Renal cortex interstitium (tissue), 11 donors: ENCODE data around the gene PITPNC1. TPM values are rescaled to one million over a fixed set of nuclear protein-coding genes. Genes with fewer than 3 reads are reported as not detected.

Experiments used
- DNase-seq, 11 donors: peaks; one replicate each; pipeline ENCODE4 v3.0.0-alpha.2; 2013; ENCODE audit warnings: low read depth in 9 of 11, low spot score in 4 of 11; ENCODE audit errors: extremely low read depth in 1 of 11
- polyA plus RNA-seq, 3 donors: library from polyadenylated mRNA; unstranded; fragments of 120-200 nt; gene quantifications; one replicate each; pipeline ENCODE4 v1.2.1, GENCODE V29; 2013; ENCODE audit not compliant: insufficient read length in 3 of 3

The PITPNC1 gene
- polyA plus RNA-seq, 3 donors: 19.9 to 26.1 (median 23.7) TPM

DNA sequence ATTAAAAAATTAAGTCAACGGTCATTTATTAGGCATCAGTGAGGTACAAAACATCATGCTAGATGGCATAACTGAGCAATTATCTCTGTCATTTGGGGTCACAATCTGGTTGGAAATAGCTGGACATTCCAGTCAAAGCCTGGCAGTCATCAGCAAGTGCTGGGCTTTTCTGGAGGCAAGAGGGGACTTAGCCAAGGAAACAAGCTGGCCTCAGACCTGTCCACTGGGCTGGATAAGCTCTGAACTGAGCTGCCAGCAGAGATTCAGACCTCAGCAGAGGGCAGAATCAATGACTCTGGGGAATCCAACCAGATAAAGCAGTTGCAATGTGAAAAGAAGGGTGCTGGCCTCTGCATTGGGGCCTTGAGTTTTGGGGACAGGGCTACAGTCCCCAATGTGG, 178.8 kb downstream of the PITPNC1 start:
- DNase-seq: no peak

DNA sequence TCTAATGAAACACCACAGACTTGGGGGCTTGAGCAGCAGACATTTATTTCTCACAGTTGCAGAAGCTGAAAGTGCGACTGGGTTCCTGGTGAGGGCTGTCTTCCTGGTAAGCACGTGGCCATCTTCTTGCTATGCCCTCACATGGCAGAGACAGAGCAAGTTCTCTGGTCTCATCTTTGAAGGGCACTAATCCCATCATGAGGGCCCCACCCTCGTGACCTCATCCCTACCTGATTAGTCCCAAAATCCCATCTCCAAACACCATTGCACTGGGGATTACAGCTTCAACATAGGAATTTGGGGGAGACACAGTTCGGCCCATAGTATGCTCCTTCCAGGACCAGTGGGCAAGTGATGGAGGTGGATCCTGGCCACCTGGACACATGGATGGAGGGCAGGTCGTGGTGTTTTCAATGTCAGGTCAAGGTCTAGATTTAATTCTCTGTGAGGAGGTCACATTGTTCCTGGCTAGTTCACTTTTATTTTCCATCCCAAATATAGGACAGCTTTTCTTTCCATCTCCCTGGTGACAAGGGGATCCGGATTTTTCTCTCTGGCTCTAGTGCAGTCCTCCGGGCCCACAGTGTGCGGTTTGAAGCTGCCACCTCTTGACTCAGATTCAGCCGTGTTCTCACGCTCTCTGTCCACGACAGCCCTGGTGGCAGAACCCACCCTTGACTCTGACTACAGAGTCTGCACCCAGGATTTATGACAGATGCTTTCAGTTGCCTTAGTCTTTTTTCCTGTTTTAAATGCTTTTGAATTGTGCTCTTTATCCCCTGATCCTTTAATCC, 180.2 kb downstream of the PITPNC1 start:
- no peak for DNase-seq

DNA sequence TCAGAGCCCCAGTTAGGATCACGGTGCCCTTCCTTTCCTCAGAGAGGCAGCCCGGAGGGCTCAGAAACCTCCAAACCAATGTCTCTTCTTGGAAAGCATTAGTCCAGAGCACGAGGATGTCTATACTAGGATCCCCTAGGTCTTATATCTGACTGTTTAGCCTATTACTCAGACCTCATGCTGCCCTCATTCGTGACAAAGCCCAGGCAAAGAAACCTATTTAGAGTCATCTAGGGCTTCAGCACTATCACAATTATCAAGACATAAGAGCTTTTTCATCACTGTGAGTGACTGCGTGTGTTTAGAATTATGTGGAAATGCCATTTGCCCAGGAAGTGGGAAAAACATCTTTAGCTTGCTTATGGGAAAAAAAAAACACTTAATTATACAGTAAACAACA, 180.8 kb downstream of the PITPNC1 start:
- no peak for DNase-seq

DNA sequence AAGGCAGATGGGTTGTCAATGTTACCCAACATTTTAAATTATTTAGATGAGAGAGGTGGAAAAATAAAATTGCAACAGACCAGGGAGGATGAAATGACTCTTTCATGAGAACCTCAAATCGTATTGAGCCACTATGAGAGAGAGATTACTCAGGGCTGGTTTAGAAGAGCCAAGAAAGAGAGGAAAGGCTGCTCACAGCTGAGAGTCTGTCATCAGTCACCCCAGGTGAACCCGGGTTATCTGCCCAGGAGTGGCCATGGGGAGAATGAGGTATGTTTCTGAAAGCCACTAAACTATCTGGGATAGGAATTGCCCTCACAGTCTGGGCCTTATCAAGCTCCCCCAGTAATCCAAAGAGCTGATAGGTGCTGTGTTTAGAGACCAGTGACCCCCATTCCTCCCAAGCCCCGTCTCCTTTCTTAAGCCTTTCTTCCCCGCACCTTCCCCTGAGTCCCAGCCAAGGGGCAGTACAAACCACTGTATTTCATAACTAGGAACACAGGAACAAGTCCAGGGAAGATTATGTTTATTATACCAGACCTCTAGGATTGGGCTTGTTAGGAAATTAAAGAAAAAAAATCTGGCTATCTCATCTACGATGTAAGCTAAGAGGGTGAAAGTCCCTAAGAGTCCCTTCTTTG, 181.8 kb downstream of the PITPNC1 start:
- DNase-seq: no peak

DNA sequence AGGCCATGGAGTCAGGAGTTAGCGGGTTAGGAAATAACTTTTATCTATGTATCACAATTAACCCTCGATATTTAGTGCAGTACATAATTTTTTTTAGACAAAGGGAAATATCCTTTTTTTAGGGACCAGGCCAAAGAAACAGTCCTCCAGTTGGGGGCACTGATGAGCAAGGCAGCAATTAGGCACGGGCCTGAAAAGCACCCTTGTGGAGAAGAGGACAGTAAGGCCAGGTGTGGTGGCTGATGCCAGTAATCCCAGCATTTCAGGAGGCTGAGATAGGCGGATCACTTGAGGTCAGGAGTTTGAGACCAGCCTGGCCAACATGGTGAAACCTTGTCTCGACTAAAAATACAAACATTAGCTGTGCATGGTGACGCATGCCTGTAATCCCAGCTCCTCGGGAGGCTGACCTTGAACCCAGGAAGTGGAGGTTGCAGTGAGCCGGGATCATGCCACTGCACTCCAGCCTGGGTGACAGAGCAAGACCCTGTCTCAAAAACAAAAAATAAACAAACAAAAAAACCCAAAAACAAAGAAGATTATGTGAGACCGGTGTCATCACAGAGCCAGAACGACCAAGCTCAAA, 182.4 kb downstream of the PITPNC1 start:
- no peak for DNase-seq

DNA sequence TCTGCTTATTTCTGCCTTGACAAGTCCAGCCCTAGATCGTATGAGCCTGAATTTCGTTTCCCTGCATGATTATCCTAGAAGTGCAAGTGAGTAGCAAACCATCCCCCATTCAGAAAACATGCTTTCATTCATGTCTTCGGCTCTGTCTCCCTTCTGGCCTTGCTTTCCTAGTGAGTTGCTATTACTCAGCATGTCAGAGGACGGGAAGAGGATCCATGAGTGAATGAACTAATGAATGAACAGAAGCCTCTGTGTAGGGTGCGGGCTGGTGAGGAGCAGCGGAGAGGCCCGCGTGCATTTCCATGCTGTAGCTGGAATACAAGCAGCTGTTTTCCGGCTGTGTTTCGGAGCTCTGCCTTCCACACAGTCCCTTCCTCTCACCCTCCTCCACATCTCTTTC, 184.9 kb downstream of the PITPNC1 start:
- no peak for DNase-seq

DNA sequence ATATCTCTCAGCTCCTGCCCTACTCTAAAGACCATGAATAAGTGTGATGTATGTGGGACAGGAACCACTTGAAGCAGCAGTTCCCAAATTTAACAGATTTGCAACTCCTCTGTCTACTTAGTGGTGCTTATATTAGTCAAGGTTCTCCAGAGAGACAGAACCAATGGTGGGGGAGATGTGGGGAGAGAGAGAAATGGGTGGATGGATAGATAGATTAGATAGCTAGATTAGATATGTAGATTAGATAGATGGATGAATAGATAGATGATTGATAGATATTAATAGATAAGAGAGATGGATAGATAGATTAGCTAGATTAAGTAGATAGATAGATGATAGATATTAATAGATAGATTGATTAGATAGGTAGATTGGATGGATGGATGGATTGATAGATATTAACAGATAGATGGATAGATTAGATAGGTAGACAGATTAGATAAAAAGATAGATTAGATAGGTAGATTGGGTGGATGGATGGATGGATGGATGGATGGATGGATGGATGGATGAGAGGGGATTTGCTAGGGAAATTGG, 186.7 kb downstream of the PITPNC1 start:
- no peak for DNase-seq

DNA sequence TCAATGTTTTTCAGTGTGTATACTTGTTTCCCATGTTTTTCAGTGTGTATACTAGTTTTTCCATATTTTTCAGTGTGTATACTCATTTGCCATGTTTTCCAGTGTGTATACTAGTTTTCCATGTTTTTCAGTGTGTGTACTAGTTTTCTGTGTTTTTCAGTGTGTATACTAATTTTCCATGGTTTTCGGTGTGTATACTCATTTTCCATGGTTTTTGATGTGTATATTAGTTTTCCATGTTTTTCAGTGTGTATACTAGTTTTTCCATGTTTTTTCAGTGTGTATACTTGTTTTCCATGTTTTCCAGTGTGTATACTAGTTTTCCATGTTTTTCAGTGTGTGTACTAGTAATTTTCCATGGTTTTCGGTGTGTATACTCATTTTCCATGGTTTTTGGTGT, 188.0 kb downstream of the PITPNC1 start:
- DNase-seq: no peak

DNA sequence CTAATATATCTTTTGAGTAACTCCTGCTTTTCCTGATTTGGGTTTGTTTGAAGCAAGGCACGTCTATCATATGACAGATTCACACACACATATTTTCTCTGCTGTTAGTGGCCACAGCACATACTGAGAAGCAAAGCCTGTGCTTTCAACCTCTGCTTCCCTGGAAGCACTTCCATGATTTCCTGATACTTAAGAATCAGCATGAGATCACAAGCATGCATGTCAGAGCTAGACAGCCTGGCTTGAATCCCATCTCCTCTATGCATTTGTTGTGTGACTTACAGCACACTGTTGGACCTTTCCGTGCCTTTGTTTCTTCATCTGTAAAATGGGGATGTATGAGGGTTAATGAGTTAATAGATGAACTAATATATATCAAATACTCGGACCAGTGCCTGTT, 189.6 kb downstream of the PITPNC1 start:
- DNase-seq: no peak

DNA sequence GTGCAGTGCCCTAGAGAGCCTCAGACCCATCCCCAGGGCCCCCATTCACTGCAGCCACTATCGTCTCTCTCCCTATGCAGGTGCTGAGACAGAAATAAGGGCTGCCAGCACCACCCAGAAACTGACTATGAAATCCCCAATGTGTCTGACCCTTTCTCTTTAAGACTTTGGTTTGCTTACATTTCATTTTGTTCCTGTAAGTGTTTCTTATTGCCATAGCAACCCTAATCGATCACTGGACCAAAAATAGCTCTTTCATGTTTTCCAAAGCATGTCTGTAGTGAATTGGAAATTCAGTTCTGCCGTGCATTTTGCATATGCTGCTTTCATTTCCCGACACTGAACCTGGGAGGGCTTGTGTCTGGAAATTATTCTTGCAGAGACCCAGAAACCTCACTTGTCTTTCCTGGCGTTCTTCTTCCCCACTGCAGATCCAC, 192.0 kb downstream of the PITPNC1 start:
- no peak for DNase-seq

DNA sequence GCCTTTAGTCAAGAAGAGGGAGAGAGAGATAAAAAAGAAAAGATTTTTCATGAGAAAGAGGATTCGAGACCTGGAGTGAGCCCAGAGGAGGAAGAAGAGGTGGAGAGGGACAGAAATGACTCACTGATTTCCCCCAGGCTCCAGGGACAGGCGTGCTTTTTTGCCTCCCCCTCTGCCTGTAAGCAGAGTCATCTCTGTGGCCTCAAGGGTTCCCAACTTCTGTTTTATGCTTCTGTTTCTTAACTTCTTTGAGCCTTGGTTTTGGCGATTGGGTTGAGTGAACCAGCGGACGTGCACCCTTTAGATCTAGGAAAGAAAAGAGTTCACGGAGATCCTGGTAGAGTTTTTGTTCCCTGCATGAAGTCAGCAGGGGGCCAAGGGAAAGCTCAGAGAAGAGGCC, 192.8 kb downstream of the PITPNC1 start:
- DNase-seq: no peak

DNA sequence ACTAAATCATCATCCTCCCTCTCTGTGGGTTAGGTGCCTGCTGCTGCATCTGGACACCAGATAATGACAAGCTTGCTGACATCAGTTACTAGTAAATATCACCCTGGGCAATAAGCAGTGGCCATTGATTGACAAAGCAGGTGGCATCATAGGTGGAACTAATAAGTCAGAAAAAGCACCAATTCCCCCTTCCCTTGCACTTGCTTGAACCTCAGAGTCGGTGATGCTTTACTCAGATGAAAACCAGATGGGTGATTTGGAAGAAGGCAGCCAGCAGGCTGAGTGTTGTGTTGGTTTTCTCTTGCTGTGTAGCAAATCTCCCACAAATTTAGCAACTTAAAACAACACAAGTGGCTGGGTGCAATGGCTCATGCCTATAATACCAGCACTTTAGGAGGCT, 193.7 kb downstream of the PITPNC1 start:
- DNase-seq: no peak

DNA sequence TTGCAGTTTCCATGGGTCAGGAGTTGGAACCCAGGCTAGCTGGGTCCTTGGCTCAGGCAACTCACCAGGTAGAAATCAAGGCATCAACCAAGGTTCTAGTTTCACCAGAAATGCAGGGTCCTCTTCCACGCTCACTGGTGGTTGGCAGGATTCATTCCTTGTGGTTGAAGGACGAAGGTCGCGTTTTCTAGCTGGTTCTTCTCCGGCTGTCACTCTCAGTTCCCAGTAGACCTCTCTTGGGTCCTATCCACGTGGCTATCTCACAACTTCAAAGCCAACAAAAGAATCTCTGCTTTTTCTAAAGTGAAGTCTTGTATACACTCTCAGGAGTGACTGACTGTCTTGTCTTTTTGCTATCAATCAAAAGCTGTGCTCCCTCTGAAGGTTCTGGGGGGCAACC, 194.4 kb downstream of the PITPNC1 start:
- DNase-seq: no peak

DNA sequence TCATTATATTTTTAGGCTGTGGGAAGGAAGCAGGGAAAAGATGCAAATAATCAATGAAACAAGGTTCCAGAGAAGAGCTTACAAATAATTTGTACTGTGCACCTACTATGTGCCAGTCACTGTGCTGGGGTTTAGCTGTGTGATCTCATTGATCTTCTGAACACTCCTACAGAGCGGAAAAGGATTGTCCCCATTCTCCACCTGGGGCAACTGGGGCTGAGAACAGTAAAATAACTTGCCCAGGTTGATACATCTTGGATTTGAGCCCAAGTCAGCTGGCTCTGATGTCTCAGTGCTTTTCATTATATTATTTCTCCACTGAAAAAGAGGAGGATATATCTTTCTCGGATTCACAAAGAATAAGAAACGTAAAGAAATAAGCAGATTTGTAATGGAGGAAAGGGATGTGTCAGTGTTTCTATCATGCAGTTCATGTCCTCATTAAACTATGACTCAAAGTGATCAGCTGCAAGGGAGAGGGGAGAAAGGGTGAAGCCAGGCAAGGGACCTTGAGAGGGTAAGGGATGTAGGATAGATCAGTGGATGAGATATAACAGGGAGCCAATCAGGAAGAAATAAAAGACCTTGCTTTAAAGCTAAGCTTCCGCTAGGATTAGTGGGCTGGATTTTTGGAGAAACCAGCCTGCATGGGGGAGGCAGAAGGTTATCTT, 197.0 kb downstream of the PITPNC1 start:
- no peak for DNase-seq

DNA sequence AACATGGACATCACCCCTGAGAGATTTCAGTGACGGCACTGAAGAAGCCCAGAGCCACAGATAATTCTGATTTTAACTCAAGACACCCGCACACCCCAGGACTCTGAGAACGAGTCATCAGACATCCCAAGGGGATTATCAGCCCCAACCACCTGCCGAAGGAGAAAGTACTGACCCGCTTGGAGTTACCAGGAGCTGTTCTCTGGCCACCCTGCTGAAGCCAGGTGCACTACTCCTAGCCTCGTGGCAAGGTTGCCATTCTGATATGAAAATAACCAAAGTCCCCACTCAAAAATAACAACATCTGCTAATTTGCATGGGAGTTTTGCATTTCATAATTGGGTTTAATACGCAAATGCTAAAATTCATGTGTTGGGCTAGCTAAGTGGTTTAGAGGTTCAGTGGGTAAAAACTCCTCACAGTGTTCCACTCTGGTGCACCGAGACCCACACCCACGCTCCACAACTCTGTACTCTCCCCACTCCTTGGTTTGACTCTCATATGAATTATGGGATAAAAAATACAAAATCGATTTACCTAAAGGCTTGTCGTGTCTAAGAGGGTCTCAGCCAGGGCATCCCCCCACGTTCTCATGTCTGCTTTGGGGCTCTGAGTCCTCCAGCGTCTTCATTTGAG, 197.7 kb downstream of the PITPNC1 start:
- DNase-seq: no peak

DNA sequence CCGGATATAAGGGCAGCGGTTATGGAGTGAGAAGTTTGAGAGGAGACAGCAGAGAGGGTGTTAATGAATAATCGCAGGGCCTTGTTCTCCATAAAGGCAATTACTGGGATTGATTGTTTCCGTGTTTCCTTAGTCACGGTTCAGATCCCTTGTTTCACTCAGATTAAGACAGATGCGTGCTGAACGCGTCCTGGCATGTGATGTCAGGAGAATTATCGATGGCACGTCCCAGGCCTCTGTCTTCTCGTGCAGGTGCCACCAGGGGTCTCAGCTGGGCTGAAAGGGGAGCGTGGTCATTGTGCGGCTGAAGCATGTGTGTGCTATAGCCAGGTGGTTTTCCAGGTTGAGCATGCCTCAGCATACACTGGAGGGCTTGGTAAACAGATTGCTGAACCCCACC, 198.2 kb downstream of the PITPNC1 start:
- DNase-seq: peak in 6 of 11 donors; percentile 31 to 62 (median 52)

DNA sequence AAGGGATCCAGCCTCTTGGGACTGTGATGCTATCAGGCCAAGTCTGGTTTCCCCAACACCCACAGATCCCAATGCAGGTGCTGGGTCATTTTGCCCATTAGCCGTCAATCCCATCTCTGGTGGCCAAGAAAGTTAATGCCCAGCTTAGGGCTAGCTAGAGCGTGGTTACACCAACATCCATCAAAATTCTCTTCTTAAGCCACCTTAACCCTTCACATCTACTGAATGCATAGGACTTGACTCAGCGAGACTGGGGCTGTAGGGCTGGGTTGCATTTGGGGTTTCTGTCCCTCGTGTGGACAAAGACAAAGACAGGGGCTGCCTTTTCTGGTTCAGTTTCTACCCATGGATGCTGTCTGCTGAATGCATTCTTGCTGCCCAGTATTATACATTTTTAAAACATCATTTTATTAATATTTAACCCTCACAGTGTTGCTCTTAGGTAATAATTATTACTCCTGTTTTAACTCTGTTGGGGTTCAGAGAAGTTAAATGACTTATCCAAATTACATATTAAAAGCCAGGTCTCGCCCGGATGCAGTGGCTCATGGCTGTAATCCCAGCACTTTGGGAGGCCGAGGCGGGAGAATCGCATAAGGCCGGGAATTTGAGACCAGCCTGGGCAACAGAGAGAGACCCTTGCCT, 199.5 kb downstream of the PITPNC1 start:
- no peak for DNase-seq

DNA sequence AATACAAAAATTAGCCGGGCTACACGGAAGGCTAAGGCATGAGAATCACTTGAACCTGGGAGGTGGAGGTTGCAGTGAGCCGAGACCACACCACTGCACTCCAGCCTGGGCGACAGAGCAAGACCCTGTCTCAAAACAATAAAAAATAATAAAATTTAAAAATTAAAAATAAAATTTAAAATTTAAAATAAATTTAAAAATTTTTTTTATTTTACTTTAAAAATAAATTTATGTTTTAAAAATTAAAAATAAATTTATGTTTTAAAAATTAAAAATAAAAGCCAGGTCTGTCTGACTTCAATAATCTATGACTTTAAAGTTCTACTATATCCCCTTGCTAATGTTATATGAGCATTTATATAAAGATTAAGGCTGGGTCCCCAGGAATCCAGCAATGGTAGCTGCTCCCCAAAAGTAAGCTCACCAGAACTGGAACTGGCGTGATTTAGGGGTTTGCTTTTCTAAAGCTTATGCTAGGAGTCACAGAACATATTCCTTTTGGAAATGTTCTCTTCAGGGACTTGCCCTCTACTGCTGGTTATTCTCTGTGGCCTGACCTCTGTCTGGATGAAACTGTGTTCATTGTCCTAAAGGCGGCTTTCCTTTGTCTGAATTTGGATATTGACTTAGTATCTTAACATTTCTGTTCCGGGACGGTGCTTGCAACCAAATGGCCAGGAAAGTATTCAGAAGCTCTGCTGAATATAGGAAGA, 200.5 kb downstream of the PITPNC1 start:
- no peak for DNase-seq
